Epithelial cell of esophagus (primary cell): ENCODE results near the gene PFDN2.

ENCODE experiments used
- DNase-seq: peaks from one replicate; pipeline ENCODE4 v3.0.0; 2010; ENCODE audit warnings: low read depth
- H3K4me3 ChIP-seq: 2 replicates; pipeline ENCODE4 v1.5.1; 2011; ENCODE audit warnings: mild to moderate bottlenecking, low read length, control low read depth
- TF ChIP-seq, protein P1 (sequence below): IDR thresholded peaks from 2 replicates; pipeline ENCODE4 v1.5.1; 2011; ENCODE audit warnings: low read depth, mild to moderate bottlenecking, low read length, control low read depth, inconsistent platforms; ENCODE audit not compliant: insufficient read depth; ENCODE audit errors: missing control alignments

The PFDN2 gene

DNA sequence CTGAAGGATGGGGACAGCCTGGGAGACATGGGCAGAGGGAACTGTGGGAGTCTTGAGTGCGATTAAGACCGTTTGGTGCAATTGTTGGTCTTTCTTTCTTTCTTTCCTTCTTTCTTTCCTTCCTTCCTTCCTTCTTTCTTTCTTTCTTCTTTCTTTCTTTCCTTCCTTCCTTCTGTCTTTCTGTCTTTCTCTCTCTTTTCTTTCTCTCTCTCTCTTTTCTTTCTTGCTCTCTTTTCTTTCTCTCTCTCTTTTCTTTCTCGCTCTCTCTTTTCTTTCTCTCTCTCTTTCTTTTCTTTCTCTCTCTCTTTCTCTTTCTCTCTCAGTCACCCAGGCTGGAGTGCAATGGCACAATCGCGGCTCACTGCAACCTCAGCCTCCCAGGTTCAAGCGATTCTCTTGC is 22.6 kb downstream of the PFDN2 start:
- no peak overlapping the region for H3K4me3 ChIP-seq
- TF ChIP-seq, protein P1, sequence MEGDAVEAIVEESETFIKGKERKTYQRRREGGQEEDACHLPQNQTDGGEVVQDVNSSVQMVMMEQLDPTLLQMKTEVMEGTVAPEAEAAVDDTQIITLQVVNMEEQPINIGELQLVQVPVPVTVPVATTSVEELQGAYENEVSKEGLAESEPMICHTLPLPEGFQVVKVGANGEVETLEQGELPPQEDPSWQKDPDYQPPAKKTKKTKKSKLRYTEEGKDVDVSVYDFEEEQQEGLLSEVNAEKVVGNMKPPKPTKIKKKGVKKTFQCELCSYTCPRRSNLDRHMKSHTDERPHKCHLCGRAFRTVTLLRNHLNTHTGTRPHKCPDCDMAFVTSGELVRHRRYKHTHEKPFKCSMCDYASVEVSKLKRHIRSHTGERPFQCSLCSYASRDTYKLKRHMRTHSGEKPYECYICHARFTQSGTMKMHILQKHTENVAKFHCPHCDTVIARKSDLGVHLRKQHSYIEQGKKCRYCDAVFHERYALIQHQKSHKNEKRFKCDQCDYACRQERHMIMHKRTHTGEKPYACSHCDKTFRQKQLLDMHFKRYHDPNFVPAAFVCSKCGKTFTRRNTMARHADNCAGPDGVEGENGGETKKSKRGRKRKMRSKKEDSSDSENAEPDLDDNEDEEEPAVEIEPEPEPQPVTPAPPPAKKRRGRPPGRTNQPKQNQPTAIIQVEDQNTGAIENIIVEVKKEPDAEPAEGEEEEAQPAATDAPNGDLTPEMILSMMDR: no peak
- DNase-seq: no peak

DNA sequence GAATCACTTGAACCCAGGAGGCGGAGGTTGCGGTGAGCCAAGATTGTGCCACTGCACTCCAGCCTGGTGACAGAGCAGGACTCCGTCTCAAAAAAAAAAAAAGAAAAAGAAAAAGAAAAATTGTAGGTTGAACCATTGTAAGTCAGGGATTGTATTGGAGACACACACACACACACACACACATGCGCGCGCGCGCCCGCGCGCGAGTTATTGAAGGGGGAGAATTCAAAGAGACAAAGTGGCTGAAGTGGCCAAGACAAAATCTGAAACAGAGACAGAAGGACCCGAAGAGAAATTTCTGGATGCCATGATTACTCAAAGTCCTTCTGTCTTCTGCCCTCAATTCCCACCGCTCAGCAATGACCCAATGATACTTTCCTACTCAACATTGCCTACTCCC is 23.4 kb downstream of the PFDN2 start:
- H3K4me3 ChIP-seq: no peak overlapping the region
- no peak for DNase-seq
- TF ChIP-seq, protein P1: no peak

DNA sequence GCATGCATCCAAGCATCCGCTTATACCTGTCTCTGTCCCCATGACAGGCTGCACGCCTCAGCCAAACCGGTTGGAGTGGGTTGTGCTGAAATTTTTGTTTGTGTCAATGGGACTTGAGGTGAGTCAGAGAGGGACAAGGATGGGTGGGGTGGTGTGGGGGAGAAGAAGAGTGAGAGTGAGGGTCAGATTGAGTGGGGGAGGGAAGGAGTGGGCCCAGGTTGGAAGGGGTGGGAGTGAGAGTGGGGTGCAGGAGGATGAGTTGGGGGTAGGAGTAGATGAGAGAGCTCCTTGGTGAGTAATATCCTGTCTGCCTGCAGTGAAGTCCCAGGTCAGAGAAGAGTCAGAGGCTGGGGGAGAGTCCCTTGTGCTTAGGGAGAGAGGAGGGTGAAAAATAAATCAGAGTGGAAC is 25.2 kb downstream of the PFDN2 start:
- DNase-seq: peak; percentile 87

DNA sequence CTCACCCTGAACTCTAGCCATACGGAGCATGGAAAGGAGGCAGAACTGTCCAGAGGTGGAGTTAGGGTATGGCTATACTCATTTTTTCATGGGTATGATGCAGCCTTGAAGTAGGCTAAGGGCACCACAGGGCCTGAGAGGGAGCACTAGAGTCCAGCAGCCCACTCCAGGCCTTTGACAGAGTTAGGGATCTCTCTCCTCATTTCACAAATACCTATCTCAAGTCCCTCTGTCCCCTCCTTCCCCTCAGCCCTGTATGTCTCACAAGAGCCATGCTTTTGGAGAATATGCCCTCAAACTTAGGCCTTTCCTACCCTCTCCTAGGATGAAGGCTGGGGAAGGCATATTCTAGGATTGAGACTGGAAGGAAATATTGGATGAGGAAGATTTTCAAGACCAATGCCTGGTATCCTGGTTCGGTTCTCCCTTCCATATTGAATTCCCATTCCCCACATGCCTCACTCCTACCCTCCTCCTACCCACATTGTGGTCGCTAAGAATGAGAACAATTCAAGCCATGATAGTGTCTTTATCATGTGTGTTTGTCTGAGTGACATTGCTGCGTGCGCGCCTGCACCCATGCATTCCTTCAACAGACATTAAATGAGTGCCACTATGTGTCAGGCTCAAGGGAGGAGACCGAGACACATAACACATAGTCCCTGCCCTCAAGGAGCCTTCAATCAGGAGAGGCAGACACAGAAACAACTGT is 25.9 kb downstream of the PFDN2 start:
- TF ChIP-seq, protein P1: no peak
- DNase-seq: no peak
- H3K4me3 ChIP-seq: no peak overlapping the region

More for the DNA sequence above, 25.2 kb downstream of the PFDN2 start:
- no peak overlapping the region for H3K4me3 ChIP-seq
- TF ChIP-seq, protein P1: no peak

DNA sequence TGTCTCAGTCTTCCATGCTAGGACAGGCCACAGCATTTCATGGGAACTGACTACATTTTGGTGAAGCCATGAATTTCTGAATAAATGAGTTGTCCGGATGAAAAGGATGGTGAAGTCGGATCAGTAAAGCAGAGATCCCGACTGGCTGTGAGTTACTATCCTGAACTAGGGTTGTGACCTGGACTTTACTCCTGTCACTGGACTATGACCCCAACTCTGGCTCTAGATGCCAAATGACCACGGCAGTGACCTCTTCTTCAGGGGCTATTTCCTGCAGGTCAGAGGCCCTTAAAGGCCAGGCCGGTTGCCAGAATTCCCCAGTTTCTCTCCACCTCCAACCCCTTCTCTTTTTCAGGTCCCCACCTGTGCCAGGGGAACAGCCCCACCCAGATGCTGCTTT is 26.7 kb downstream of the PFDN2 start:
- DNase-seq: no peak
- TF ChIP-seq, protein P1: no peak
- no peak overlapping the region for H3K4me3 ChIP-seq

DNA sequence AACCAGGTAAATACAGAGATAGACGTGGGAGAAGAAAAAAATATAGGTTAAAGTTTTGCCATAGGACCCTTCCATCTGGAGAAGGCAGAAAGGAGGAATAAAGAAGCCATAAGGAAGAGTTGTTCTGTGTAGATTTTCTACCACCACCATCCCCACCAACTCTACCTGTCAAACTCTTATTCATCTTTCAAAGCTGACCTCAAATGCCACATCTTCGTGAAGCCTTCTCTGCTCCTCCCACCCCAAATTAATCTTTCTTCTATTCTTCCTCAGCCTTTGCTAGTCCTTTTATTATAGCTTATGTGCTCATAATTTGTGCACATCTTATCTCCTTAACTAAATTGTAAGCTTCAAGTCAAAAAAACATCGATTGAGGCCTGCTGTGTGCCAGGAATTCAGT is 27.2 kb downstream of the PFDN2 start:
- TF ChIP-seq, protein P1: no peak
- no peak overlapping the region for H3K4me3 ChIP-seq
- no peak for DNase-seq

DNA sequence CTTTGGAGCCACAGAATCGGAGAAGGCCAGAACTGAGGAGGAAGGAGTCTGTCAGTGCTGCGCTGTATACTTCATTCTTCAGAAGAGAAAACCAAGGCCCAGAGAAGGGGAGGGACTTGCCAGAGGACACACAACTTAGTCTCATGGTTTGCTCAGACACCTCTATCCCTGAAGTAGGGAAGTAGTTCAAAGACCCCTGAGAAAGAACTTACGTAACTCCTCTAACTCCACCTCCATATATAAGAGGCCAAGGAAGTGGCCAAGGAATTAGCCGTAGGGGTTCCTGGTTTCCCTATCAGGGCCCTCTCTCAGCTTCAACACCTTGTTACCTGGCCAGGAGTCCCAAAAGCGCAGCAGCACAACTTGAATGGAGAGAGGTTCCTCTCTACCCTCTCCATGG is 27.9 kb downstream of the PFDN2 start:
- no peak for DNase-seq
- TF ChIP-seq, protein P1: no peak
- H3K4me3 ChIP-seq: no peak overlapping the region
